ENCODE measurements around the gene KCNQ1.

KCNQ1 gene

GRCh38 chr11:2777871-2778629 lies 333.2 kb downstream of the KCNQ1 start:
- TF ChIP-seq CTCF (IDR thresholded peaks at IDR 0.05; ENCODE audit: insufficient read depth, low read length, poor library complexity, severe bottlenecking) = no peak

GRCh38 chr11:2778630-2779498 lies 334.1 kb downstream of the KCNQ1 start:
- H3K27me3 ChIP-seq (replicated peaks; ENCODE audit: control insufficient read depth, insufficient read depth, low read length) = 0 out of 2 replicates have a peak, but pooled peaks cover 1% of the 10 kb centered on the region
- no peak overlapping the region for H3K4me3 ChIP-seq (replicated peaks; ENCODE audit: low read depth, low read length)
- TF ChIP-seq CTCF (IDR thresholded peaks at IDR 0.05; ENCODE audit: insufficient read depth, low read length, poor library complexity, severe bottlenecking) = no peak
- peak; percentile 48 for DNase-seq (ENCODE audit: extremely low read depth, insufficient read length)
- H3K36me3 ChIP-seq (ENCODE audit: control insufficient read depth, insufficient read depth, low read length) = no peaks in the 10 kb centered on the region

More at GRCh38 chr11:2777871-2778629, 333.2 kb downstream of the KCNQ1 start:
- no peak overlapping the region for H3K4me3 ChIP-seq (replicated peaks; ENCODE audit: low read depth, low read length)
- H3K36me3 ChIP-seq (ENCODE audit: control insufficient read depth, insufficient read depth, low read length) = no peaks in the 10 kb centered on the region
- H3K27me3 ChIP-seq (replicated peaks; ENCODE audit: control insufficient read depth, insufficient read depth, low read length) = 0 out of 2 replicates have a peak, but pooled peaks cover 1% of the 10 kb centered on the region
- no peak for DNase-seq (ENCODE audit: extremely low read depth, insufficient read length)

- no peak for TF ChIP-seq CTCF (IDR thresholded peaks at IDR 0.05; ENCODE audit: insufficient read depth, low read length, poor library complexity, severe bottlenecking)
- 0 out of 2 replicates have a peak, but pooled peaks cover 1% of the 10 kb centered on the region for H3K27me3 ChIP-seq (replicated peaks; ENCODE audit: control insufficient read depth, insufficient read depth, low read length)
- no peaks in the 10 kb centered on the region for H3K36me3 ChIP-seq (ENCODE audit: control insufficient read depth, insufficient read depth, low read length)
- no peak for DNase-seq (ENCODE audit: extremely low read depth, insufficient read length)
- no peak overlapping the region for H3K4me3 ChIP-seq (replicated peaks; ENCODE audit: low read depth, low read length)
Observed at GRCh38 chr11:2779499-2779980, 334.7 kb downstream of the KCNQ1 start.

GRCh38 chr11:2779981-2780849 lies 335.4 kb downstream of the KCNQ1 start:
- Histone ChIP-seq H3K4me3 (replicated peaks; ENCODE audit: low read depth, low read length) (no peak overlapping the region), H3K36me3 (ENCODE audit: control insufficient read depth, insufficient read depth, low read length) (no peaks in the 10 kb centered on the region), H3K27me3 (replicated peaks; ENCODE audit: control insufficient read depth, insufficient read depth, low read length) (0 out of 2 replicates have a peak, but pooled peaks cover 1% of the 10 kb centered on the region)
- no peak for TF ChIP-seq CTCF (IDR thresholded peaks at IDR 0.05; ENCODE audit: insufficient read depth, low read length, poor library complexity, severe bottlenecking)
- DNase-seq (ENCODE audit: extremely low read depth, insufficient read length) = no peak

- no peak for DNase-seq (ENCODE audit: extremely low read depth, insufficient read length)
- Histone ChIP-seq H3K27me3 (replicated peaks; ENCODE audit: control insufficient read depth, insufficient read depth, low read length) (0 out of 2 replicates have a peak, but pooled peaks cover 1% of the 10 kb centered on the region), H3K4me3 (replicated peaks; ENCODE audit: low read depth, low read length) (no peak overlapping the region), H3K36me3 (ENCODE audit: control insufficient read depth, insufficient read depth, low read length) (no peaks in the 10 kb centered on the region)
- TF ChIP-seq CTCF (IDR thresholded peaks at IDR 0.05; ENCODE audit: insufficient read depth, low read length, poor library complexity, severe bottlenecking) = no peak
Observed at GRCh38 chr11:2780850-2781407, 336.1 kb downstream of the KCNQ1 start.

Data from GM06990 (cell line).